Esophagus squamous epithelium (tissue), 5 donors: ENCODE data around the gene HSPBP1. TPM values are rescaled to one million over a fixed set of nuclear protein-coding genes. Genes with fewer than 3 reads are reported as not detected.

Source experiments
- DNase-seq: peaks from one replicate; lab custom pipeline; 2025; lab: John Stamatoyannopoulos, UW
- H3K27ac ChIP-seq, 4 donors: fragments of 200-600 bp; sonication (generic); one replicate each; pipeline ENCODE4 v1.5.1; 2016 to 2019; ENCODE audit warnings: mild to moderate bottlenecking in 1 of 4
- H3K27me3 ChIP-seq, 4 donors: fragments of 200-600 bp; sonication (generic); 1 replicate in 3 of 4; 2 replicates in 1 of 4; pipeline versions ENCODE4 v1.5.1 to v1.6.0; 2017 to 2021; ENCODE audit warnings: antibody characterized with exemption in 1 of 4
- H3K36me3 ChIP-seq, 3 donors: fragments of 200-600 bp; sonication (generic); one replicate each; pipeline ENCODE4 v1.5.1; 2016 to 2019
- H3K4me1 ChIP-seq, 3 donors: fragments of 200-600 bp; sonication (generic); one replicate each; pipeline ENCODE4 v1.5.1; 2017 to 2019
- H3K4me3 ChIP-seq, 4 donors: fragments of 200-600 bp; sonication (generic); 1 replicate in 3 of 4; 2 replicates in 1 of 4; pipeline ENCODE4 v1.5.1; 2016 to 2019; ENCODE audit warnings: mild to moderate bottlenecking in 2 of 4, moderate library complexity in 1 of 4
- H3K9me3 ChIP-seq, 3 donors: fragments of 200-600 bp; sonication (generic); one replicate each; pipeline ENCODE4 v1.5.1; 2016 to 2019
- POLR2A ChIP-seq, 4 donors: fragments of 450-650 bp; IDR thresholded peaks; one replicate each; pipeline ENCODE4 v1.6.1; 2017; ENCODE audit warnings: antibody characterized with exemption in 4 of 4, mild to moderate bottlenecking in 4 of 4, moderate library complexity in 3 of 4
- WGBS, 2 donors: methylation state at CpG; one replicate each; pipeline ENCODE4 v1.1.5; 2018; 5-methylcytosine and 5-hydroxymethylcytosine counted together
- intact Hi-C: fragments of 100-400 bp; cut with DNase I; formaldehyde crosslinking; loops from one replicate; pipeline ENCODE4 v1.15.0; 2022
- total RNA-seq, 4 donors: library from RNA; depleted of rRNA; stranded (reverse); fragments of >200 nt; gene quantifications; one replicate each; pipeline ENCODE4 v1.1.0, GENCODE V29; 2016
- TF ChIP-seq, protein P1 (sequence below), 6 experiments: fragments of 450-650 bp in 4 of 6; fragments of 200-600 bp in 2 of 6; sonication (generic) in 2 of 6; IDR thresholded peaks; one replicate each; pipeline ENCODE4 v1.5.1; 2016 to 2019; ENCODE audit warnings: antibody characterized with exemption in 6 of 6, mild to moderate bottlenecking in 4 of 6, moderate library complexity in 4 of 6
- donor health status: DM: yes; HTN: yes; CAD: no.

HSPBP1 gene
- total RNA-seq, 4 donors from 2014 or later = 27.1 to 40.7 (median 32.4) TPM

DNA sequence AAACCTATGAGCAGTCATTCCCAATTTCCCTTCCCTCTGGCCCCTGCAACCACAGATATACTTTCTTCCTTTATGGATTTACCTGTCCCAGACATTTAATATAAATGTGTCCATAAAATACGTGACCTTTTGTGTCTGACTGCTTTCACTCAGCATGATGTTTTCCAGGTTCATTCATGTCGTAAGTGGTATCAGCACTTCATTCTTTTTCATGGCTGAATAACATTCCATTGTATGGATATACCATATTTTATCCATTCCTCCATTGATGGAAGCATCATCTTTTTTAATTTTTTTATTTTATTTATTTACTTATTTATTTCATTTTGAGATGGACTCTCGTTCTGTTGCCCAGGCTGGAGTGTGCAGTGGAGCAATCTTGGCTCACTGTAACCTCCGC is 13.1 kb downstream of the HSPBP1 start:
- Histone ChIP-seq H3K4me3 (no peak overlapping the region), H3K27ac (no peak overlapping the region), H3K9me3 (no peaks in the 10 kb centered on the region), H3K27me3 (no peaks in the 10 kb centered on the region), H3K4me1 (peaks cover 0 to 5% (median 0%) of the 10 kb centered on the region in 3 donors), H3K36me3 (peaks cover 0 to 52% (median 0%) of the 10 kb centered on the region in 3 donors)
- intact Hi-C loops = no loop called here
- DNase-seq = no peak
- TF ChIP-seq, protein P1, sequence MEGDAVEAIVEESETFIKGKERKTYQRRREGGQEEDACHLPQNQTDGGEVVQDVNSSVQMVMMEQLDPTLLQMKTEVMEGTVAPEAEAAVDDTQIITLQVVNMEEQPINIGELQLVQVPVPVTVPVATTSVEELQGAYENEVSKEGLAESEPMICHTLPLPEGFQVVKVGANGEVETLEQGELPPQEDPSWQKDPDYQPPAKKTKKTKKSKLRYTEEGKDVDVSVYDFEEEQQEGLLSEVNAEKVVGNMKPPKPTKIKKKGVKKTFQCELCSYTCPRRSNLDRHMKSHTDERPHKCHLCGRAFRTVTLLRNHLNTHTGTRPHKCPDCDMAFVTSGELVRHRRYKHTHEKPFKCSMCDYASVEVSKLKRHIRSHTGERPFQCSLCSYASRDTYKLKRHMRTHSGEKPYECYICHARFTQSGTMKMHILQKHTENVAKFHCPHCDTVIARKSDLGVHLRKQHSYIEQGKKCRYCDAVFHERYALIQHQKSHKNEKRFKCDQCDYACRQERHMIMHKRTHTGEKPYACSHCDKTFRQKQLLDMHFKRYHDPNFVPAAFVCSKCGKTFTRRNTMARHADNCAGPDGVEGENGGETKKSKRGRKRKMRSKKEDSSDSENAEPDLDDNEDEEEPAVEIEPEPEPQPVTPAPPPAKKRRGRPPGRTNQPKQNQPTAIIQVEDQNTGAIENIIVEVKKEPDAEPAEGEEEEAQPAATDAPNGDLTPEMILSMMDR (IDR thresholded peaks at IDR 0.05) = no peak
- no peak for TF ChIP-seq POLR2A (IDR thresholded peaks at IDR 0.05)
- WGBS, 2 donors = 97 to 99% methylated on average over 4 of the region's 4 CpGs

DNA sequence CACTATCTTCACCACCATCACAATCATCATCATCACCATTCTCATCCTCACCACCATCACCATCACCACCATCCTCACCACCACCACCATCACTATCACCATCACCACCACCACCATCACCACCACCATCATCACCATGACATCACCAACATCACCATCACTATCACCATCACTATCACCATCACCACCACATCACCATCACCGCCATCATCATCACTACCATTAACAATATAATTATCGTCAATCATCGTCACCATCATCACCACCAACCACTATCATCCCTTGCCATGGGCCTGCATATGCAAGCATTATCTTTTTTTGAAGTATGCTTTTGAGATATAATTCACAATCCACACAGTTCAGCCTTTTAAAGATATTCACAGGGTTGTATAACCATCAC is 13.5 kb downstream of the HSPBP1 start:
- no peak for TF ChIP-seq POLR2A (IDR thresholded peaks at IDR 0.05)
- TF ChIP-seq, protein P1 (IDR thresholded peaks at IDR 0.05) = no peak
- Histone ChIP-seq H3K27ac (no peak overlapping the region), H3K4me3 (no peak overlapping the region), H3K9me3 (no peaks in the 10 kb centered on the region), H3K4me1 (peaks cover 0 to 5% (median 0%) of the 10 kb centered on the region in 3 donors), H3K27me3 (no peaks in the 10 kb centered on the region), H3K36me3 (peaks cover 0 to 47% (median 0%) of the 10 kb centered on the region in 3 donors)
- DNase-seq = no peak
- intact Hi-C loops = no loop called here
- 98 to 100% methylated on average over 3 of the region's 3 CpGs for WGBS, 2 donors

DNA sequence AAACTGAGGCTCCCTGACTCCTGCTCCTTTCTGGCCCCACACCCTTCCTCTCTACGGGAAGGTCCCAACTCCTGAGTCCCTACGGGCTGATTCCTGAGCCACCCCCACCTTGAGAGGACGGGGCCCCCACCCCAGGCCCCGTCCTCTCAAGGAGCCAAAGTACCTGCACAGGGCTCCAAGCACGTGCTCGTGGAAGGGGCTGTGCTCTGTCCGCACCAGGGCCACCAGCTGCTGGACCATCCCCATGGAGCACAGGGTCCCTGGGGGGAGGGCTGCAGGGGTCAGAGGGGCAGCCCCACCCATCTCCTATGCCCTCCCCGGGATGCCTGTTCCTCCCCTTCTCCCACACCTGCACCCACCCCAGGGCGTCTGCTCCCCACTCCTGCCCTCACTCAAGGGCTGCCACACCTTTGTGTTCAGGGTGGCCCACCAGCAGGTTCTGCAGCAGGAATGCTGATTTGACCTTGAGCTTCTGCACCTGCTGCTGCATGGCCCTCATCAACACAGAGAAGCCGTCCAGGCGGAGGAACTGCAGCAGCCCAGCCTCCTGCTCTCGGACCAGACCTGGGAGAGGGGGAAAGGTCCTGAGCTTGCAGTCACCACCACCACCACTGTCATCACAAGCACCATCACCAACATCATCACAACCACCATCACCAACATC is 14.1 kb downstream of the HSPBP1 start:
- no peak overlapping the region for H3K27ac ChIP-seq
- no peaks in the 10 kb centered on the region for H3K27me3 ChIP-seq
- no peak for TF ChIP-seq POLR2A (IDR thresholded peaks at IDR 0.05)
- TF ChIP-seq, protein P1 (IDR thresholded peaks at IDR 0.05) = no peak
- 93 to 100% methylated on average over 1 to 5 of the region's 12 CpGs for WGBS, 2 donors
- intact Hi-C loops = no loop called here
- H3K4me1 ChIP-seq = peaks cover 0 to 5% (median 0%) of the 10 kb centered on the region in 3 donors
- DNase-seq = no peak
- no peak overlapping the region for H3K4me3 ChIP-seq
- no peaks in the 10 kb centered on the region for H3K9me3 ChIP-seq
- peaks cover 0 to 43% (median 0%) of the 10 kb centered on the region in 3 donors for H3K36me3 ChIP-seq

DNA sequence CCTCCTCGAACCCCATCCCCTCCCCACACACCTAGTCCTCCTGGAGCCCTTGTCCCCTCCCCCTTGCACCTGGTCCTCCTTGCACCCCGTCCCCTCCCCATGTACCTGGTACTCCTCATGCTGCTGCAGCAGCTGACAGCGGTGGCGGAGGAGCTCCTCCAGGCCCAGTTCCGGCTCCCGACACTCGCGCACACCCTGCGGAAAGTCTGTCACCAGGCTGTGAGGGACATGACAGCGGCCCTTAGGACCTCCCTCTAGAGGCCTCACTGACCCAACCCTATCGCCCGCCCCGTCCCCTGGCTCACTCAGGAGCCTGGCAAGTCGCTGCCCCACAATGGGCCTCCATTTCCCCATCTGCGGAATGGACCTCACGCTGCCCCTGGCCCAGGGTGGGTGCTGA is 14.7 kb downstream of the HSPBP1 start:
- Histone ChIP-seq H3K27ac (no peak overlapping the region), H3K27me3 (no peaks in the 10 kb centered on the region), H3K9me3 (no peaks in the 10 kb centered on the region), H3K36me3 (peaks cover 0 to 38% (median 0%) of the 10 kb centered on the region in 3 donors), H3K4me1 (peaks cover 0 to 7% (median 3%) of the 10 kb centered on the region in 3 donors), H3K4me3 (no peak overlapping the region)
- DNase-seq = no peak
- intact Hi-C loops = no loop called here
- 91 to 94% methylated on average over 8 to 12 of the region's 16 CpGs for WGBS, 2 donors
- TF ChIP-seq, protein P1 (IDR thresholded peaks at IDR 0.05) = no peak
- no peak for TF ChIP-seq POLR2A (IDR thresholded peaks at IDR 0.05)

DNA sequence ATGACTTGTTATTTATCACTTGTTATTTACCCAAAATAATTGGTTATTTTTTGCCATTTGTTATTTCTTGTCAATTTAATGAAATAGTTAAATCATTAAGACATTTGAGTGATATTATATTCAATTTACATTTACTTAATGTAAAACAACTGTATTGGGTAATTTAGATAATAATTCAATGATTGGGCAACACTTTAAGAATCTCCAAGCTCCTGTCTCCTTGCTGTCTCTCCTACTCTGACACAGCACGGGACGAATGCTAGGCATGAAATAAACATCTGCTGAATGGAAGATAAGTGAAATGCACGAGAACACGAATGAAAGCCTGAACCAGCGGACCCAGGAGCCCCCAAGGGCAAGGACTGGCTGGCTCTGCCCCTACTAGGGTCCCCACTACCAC is 15.4 kb downstream of the HSPBP1 start:
- Histone ChIP-seq H3K27me3 (no peaks in the 10 kb centered on the region), H3K4me1 (peaks cover 5 to 13% (median 9%) of the 10 kb centered on the region in 3 donors), H3K36me3 (peaks cover 0 to 32% (median 0%) of the 10 kb centered on the region in 3 donors), H3K27ac (no peak overlapping the region), H3K9me3 (no peaks in the 10 kb centered on the region), H3K4me3 (no peak overlapping the region)
- TF ChIP-seq, protein P1 (IDR thresholded peaks at IDR 0.05) = no peak
- TF ChIP-seq POLR2A (IDR thresholded peaks at IDR 0.05) = no peak
- intact Hi-C loops = no loop called here
- no peak for DNase-seq
- whole genome bisulfite sequencing, 2 donors = 84 to 89% methylated on average over 5 of the region's 5 CpGs
